Esophagus muscularis mucosa (tissue), 4 donors: ENCODE measurements around the gene ANP32A.

Source experiments
- CTCF ChIP-seq, 3 experiments: fragments of 200-600 bp in 2 of 3; fragments of 450-650 bp in 1 of 3; sonication (generic) in 2 of 3; IDR thresholded peaks; one replicate each; pipeline ENCODE4 v1.5.1; 2017 to 2019; ENCODE audit warnings: antibody characterized with exemption in 3 of 3, mild to moderate bottlenecking in 2 of 3, moderate library complexity in 1 of 3
- EP300 ChIP-seq: sonication (generic); formaldehyde crosslinking; IDR thresholded peaks from one replicate; pipeline ENCODE4 v1.6.1; 2017; ENCODE audit warnings: antibody characterized with exemption
- POLR2A ChIP-seq: fragments of 450-650 bp; IDR thresholded peaks from one replicate; pipeline ENCODE4 v1.6.1; 2017; ENCODE audit warnings: antibody characterized with exemption, moderate library complexity, mild to moderate bottlenecking, low read depth

GRCh38 chr15:68749365-68749764, 71.3 kb downstream of the ANP32A start:
- no peak for TF ChIP-seq EP300
- no peak for TF ChIP-seq CTCF (IDR thresholded peaks at IDR 0.05)
- TF ChIP-seq POLR2A: no peak
